ENCODE data around the gene ZNF584.
"Not testable (repeated sequence)": the region's sequence is repeated elsewhere in the genome, so short reads cannot be mapped to it uniquely, and the experiment has no call there.

The ZNF584 gene

DNA sequence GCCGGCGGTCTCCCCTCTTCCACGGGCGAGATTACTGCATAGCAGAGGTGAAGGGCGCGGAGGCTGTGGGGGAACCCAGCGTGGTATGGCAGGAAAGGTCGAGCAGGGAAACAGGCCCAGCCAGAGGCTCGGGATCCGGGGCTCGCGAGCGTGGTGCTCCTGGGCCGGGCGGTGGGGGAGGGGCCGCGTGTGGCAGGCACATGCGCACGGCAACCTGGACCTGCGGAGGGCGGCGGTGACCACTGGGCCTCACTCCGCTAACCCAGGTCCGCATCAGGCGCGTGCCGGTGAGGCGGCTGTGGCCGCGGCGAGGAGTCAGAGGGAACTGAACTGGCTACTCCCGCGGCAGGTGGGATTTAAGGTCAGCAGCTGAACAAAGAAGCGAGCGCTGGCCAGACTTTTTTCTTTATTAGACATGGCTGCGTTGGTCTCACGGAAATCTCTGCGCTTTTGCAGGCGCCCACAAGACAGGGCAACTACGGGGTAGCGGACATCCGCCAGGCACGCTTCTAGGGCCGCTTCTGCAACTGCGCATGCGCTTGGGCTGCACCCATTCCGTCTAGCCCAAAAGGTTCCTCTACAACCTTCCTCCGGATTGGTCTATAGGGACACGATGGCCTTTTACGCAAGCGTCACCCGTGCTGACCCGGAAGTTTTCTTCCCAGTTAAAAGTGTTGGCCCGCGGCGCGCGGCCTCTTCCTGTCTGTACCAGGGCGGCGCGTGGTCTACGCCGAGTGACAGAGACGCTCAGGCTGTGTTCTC, 21.7 kb upstream of the ZNF584 start, which contains the start of gene RPS5:
TSS of gene RPS5 (plus strand) at position 694 of the 762 bp plus-strand sequence. CDS start 869 bp downstream, outside the sequence.
- DNase-seq, result peak; percentile 83

DNA sequence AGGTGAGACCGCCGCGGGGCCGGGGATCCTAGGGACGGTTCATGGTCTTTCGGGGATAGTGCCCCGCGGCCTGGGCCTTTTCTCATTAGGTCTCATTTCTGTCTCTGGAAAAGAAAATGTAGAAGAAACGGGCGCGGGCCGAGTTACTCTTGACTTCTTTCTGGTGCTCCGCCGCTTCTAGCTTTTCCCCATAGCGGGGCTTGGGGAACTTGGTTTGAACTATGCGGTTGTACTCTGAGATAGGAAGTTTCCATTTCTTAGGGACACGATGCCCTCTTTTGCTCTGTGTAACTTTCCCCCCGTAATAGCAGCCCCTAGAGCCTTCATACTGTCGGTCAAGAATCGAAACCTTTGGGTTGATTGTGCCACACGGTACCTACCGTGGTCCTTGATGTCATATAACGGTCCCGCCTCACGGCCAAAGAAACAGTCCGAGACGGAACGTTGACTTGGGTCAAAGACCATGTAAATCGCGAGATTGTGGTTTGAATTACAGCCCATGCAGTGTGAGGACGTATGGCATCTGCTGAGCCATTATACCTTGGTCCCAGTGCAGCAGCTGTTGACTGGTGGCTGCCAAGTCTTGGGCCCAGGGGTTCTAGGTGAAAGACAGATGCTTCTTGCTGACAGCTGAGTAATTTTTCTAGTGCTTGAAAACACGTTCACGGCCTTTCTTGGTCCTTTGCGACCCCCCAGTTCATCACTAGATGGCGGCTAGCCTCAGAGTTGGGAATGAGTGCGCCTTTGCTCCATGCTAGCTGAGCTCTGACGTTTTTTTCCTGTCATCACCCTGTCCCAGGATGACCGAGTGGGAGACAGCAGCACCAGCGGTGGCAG, 20.9 kb upstream of the ZNF584 start:
- DNase-seq, result no peak

DNA sequence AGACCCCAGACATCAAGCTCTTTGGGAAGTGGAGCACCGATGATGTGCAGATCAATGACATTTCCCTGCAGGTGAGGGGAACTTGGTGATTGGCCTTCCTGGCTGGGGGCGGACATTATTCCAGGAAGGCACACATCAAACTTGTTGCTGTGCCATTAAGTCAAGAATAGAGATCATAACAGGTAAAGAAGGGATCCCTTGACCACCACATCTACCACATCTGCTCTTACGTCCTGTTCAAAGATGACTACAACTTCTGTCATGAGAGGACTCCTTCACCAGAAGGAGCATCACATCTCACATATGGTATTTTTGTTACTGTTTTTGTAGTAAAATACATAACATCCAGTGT, 20.3 kb upstream of the ZNF584 start:
- DNase-seq, result no peak

DNA sequence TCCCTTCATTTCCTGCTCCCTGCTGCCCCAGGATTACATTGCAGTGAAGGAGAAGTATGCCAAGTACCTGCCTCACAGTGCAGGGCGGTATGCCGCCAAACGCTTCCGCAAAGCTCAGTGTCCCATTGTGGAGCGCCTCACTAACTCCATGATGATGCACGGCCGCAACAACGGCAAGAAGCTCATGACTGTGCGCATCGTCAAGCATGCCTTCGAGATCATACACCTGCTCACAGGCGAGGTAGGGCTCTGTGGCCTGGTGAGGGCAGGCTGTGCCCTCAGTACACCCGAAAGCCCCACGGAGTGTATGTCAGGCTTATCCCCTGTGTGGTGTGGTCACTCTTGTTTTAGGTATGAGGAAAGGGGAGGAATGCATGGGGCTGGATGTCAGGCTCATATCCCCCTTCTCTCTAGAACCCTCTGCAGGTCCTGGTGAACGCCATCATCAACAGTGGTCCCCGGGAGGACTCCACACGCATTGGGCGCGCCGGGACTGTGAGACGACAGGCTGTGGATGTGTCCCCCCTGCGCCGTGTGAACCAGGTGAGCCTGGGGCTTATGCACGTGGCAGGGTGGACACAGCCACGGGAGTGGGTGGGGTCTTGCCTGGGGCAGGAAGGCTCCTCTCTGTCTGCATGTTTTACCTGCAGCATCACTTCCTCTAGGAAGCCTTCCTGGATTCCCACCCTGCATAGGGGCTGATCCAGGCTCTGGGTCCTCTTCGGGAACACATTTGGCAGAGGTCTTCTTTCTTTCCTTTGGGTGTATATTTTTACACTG, 15.3 kb upstream of the ZNF584 start:
- no peak for DNase-seq

DNA sequence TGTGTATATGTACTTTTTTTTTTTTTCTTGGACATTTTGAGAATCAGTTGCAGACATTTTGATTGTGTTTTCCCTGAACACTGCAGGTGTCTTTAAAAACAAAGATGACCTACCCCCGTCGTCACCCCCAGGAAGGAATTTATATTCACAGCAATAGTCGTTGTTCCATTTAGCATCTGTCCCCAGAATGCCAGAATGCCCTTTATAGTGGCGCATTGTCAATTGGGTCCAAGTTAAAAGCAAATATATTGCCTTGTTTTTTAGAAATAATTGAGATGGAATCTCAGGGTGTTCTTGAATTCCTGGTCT, 14.8 kb upstream of the ZNF584 start:
- DNase-seq, result no peak

DNA sequence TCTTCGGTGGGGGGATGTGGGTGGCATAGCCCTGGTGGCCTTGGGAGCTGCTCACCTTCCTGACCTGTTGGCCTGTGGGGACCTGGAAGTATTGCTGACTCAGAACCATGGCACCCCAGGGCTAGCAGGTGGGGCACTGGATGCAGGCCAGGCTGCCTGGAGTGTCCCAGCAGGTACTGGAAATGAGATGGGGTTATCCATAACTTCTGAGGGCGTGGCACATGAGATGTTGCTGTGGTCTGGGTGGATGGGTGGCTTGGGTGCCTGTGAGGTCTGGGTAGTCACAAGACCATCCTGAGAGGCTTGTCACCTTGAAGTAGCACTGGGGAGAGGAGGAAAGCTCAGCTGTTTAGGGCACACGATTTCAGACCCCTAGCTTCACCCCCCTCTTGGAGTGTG, 13.6 kb upstream of the ZNF584 start:
- DNase-seq, result no peak

DNA sequence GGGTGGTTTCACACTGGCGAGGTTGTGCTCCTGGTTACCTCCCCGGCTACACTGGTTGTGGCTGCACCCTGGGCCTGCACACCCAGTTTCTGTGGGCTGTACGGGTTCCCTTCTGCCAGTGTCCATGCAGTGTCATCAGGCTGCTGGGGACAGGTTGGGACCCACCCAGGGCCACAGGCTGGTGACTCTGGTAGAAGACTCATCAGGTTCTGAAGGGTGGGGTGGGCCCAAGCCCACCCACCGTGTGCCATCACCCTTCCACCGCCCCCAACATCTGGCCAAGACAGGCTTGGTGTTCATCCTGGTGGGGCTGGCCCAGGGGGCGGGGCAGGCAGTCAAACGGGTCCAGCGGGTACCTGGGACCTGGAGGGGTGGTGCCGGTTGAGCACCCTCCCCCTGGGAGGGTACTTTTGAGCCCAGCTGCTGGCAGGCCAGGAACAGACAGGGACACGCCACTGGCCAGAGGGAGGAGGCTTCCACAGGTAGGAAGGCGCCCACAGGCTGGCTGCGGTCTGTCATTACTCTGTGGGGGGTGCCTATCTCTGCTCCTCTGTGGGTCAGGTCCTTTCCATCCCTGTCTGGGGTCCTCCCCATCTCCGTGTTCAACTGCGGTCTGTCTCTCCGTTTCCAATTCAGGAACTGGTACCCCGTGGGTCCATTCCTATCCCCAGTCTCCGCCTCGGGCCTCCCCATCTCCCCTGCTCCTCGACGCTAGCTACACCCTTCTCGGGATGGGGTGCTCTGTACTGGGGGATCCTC, 13.1 kb upstream of the ZNF584 start, which contains the start of gene RNF225:
TSS of gene RNF225 (plus strand) at position 437 of the 759 bp plus-strand sequence. CDS start 434 bp downstream, outside the sequence.
- DNase-seq, result no peak

DNA sequence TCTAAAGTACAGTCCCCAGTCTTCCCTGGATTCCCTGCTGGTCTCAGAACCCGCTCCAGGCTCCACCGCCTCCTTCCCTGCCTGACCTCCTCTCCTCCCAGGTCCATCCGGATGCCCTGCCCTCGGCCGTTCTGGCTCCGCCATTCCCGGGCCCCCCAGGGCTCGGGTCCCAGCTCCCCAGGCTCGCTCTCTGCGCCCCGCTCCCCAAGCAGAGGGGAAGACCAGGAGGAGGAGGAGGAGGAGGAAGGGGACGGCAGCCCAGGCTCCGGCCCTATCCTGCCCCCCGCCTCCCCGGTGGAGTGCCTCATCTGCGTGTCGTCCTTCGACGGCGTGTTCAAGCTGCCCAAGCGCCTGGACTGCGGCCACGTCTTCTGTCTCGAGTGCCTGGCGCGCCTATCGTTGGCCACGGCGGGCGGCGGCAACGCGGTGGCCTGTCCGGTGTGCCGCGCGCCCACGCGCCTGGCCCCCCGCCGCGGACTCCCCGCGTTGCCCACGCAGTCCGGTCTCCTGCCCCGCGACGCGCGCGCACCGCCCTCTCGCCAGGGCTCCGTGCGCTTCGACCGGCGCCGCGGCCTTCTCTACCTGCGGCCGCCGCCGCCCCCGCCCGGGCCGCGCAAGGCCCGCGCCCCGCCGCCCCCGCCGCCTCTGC, 12.3 kb upstream of the ZNF584 start:
- DNase-seq, result no peak

DNA sequence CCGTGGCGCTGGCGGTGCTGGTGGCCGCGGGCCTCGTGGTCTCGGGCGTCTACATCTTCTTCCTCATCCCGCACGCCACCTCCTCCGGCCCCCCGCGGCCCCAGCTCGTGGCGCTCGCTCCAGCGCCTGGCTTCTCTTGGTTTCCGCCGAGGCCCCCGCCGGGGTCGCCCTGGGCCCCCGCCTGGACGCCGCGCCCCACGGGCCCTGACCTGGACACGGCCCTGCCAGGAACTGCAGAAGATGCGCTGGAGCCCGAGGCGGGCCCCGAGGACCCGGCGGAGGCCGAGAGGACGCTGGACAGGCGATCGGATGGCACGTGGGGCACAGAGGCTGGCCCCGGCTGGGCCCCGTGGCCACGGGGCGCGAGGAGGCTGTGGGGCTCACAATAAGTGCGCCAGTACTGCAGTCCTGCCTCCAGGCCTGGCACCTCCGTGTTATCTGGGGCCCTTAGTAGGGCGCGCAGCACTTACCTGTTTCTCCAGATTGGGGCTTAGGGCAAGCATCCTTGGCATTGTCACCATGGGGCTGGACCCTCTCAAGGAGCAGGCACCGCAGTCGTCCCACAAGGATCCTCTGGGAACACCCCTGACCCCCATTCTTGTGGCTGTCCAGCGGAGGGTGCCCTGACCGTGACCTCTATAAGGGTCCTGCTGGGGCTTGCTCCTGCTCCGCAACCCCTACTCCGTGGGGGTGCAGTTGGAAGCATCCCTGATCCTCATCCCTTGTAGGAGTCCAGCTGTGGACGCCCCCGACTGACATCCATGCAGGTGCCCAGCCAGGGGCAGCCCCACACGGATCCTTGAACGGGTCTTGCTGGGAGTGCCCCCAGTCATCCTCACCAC, 11.5 kb upstream of the ZNF584 start:
- no peak for DNase-seq

DNA sequence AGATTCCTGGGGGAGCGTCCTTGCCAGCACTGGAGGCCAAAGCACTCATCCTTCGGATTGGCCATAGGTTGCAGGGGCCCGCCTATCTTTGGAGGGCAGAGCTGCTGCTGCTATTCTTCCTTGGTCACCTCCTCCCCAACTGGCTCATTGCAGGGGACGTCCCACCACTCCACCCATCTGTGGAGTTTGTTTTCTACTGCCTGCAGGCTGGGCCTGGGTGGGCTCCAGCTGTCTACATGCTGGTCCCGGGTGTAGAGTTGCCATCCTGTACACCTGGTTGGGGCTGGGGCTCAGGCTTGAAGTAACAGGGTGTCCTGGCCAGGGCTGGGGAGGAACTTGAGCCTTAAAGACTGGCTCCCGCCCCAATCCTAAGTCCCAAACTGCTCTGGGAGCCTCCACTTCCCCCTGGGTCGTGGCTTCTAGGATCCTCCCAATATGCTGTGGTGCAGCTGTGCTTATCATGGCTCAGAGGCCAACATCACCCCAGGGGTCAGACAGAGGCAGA, 10.9 kb upstream of the ZNF584 start:
- no peak for DNase-seq

DNA sequence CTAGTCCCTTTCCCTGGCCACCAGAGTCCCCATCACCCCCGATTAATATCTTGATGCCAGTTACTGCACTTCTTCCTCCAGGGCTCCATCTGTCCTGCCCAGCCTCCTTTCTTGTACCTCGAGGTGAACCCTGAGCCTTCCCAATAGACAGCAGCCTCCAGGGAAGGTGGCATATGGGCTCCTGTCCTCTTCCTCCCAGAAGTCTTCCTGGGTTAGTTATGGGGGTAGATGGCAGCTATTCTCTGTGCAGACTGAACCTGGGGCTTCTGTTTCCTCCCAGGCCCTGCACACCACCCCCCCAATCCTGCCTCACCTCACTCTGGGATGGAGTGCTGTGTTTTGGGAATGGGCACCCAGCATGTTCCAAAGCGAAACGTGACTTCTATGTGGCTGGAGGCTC, 10.4 kb upstream of the ZNF584 start:
- no peak for DNase-seq

DNA sequence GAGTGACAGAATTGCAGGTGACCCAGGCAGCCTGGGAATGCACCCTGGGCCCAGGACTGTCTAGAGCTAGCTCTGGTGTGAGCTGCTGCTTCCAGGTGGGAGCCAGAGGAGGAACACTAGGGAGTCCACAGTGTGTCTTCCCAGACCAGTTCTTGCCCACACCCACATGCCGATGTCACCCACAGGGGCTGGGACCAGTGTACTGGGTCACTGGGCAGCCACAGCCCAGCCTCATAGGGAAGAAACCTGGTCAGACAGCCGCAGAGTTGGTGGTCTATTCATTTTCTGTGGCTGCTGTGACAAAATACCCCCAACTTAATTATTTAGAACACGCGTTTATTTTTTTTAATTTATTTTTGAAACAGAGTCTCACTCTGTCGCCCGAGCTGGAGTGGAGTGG, 9.9 kb upstream of the ZNF584 start:
- DNase-seq, result no peak

DNA sequence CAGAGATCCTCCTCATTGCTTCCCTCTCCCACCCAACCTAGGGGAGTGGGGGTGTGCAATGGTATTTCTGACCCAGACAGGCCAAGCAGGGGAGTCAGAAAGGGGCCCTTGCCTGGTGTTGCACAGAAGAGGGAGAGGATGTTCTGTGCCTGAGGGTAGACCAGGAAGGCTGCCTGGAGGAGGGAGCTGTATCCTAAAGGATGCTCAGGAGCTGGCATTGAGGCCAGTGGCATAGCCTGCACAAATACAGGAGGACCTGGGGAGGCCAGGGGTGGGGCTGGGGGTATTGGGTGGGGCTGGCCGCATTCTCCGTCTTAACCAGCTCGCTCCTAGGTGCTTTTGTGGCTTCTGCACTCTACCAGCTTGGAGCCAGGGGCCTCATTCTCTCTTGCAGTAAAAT, 8.5 kb upstream of the ZNF584 start:
- no peak for DNase-seq

DNA sequence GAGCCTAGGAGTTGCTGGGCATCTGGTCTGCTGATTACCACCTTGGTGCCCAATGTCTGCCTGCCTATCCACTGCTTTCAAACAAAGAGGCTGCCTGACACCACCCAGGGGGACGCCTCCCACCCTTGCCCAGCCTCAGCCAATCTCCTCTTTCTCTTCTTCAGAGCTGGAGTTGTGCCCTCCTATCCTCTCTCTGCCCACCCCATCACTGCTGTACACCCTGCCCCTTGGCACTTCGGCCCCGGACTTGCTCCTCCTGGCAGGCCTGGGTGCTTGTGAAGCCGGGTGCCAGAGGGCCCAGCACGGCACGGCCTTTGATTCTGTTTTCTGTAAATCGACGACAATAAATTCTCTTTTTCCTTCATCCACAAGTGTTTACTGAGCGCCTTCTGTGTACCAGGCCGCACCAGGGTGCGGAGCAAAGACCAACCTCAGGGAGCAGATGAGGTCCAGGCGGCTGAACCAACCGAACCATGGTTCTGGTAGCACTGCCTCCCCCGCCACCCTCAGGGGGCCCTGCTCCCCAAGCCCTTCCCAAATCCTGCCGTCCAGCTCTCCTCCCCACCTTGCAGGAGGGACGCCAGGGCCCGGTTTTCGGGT, 8.0 kb upstream of the ZNF584 start:
- no peak for DNase-seq

DNA sequence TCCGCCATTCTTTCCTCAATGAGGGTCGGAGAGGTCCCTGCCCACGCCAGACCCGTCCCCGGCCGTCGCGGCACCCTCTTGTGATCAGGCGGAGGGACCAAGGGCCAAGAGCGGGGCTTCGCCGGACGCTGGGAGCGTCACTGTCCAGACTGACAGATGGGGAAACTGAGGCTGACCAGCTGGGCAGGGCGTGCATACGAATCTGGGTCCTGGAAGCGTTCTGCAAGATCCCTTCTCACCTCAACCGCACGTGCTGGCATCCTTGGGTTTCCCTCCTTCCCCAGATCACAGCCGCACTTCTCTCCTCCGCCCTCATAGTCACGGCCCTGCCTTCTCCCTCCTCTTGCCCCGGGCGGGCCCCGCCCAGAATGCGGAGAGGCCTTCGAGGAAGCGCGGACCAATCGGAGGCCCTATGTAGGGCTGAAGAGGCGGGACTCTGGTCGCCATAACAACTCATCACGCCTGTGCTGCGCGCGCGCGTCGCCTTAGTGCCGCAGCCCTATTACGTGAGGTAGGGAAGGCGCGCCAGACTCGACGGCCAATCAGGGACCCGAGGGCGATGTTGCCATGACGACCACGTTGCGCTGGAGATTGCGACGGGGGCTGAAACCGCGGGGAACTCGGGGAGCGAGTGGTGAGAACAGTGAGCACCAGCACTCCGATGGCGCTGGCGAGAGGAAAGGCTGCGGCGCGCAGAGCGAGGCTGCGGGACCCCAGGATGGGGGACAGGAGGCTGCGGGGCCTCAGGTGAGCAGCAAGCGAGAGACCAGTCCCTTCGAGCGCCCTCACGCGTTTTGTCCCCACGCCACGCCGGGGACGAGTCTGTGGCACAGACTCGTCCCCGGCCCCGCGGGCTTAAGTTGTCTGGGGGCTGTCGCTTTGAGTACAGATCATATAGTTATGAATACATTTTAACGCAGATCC, 7.3 kb upstream of the ZNF584 start:
- DNase-seq, result peak; percentile 94

DNA sequence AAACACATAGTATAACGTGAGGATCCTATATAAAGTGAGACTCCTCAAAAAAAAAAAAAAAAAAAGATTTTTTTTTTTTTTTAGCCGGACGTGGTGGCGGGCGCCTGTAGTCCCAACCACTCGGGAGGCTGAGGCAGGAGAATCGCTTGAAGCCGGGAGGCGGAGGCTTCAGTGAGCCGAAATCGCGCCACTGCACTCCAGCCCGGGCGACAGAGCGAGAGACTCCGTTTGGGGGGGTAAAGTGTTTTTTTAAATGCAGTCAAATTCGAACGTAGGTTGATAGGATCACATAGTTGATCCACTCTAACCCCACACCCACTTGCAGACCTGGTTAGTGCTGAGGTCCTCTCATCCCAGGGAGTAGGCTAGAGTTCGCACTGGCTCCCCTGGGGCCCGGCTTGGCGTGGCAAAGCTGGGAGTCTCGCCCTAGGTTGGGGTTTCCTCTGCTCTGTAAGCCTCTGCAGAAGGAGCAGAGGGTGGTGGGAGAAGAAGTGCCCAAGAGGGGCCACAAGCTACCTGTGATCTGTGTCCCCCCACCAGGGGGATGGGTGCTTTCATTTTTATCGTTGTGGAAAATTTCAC, 6.5 kb upstream of the ZNF584 start:
- no peak for DNase-seq

DNA sequence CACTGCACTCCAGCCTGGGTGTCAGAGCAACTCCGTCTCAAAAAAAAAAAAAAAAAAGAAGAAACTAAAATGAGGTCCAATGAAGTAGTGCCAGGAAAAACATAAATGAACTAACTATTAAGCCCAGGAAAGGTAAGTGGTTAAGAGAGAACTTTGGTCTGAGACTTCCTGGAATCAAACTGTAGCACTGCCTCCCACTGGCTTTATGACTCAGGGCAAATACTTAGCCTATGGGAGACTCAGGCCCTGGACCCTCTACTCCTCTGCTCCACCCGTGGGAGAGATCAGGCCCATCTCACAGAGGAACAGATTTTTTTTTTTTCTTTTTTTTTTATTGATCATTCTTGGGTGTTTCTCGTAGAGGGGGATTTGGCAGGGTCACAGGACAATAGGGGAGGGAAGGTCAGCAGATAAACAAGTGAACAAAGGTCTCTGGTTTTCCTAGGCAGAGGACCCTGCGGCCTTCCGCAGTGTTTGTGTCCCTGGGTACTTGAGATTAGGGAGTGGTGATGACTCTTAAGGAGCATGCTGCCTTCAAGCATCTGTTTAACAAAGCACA, 4.5 kb upstream of the ZNF584 start:
- not testable (repeated sequence) for DNase-seq

DNA sequence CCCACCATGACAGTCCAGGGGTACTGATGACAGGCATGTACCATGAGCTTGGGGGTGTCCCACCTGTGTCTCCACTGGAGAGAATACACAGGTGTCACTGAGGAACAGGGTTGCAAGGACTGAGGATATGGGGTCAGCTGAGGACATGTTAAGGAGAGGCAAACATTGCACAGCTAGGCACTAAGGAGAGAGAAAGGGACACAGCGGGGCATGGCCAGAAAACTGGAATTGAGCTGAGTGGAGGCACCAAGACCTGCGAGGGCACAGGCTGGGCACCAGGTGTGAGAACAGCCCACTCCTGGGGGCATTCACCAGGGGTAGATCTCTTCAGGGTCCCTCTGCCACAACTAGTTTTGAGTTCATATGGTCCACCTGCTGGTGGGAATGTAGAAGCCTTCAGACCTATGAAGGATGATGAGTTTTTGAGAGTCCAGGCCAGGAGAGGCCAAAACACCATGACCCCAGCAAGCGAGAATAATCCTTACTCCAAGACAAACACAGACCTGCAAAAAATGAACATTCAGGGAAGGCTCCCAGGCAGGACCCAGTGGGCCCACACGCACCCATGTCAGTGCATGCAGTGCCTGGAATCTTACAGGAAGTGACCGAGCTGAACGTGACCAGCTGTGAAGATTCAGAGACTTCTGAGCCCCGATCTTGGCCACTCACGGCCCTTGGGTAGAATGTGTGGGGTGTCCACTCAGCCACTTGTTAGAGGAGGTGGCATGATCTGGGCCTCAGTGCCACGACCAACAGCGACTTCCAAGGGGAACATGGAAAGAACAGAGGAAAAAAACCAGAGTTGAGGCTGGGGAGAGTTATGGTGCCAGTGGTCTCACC, 1.4 kb upstream of the ZNF584 start:
- no peak for DNase-seq

Data from NCI-H1417 treated with DMSO at 0.1 percent for 48 hours (cell line).